Measurements from ENCODE around the gene KCTD13. TPM values are rescaled to one million over a fixed set of nuclear protein-coding genes. Genes with fewer than 3 reads are reported as not detected.
A peak's percentile ranks its signal among the peaks of the same experiment; 100 is the strongest.
"Not testable (repeated sequence)": the region's sequence is repeated elsewhere in the genome, so short reads cannot be mapped to it uniquely, and the experiment has no call there.

Gene KCTD13
- total RNA-seq, 1 experiment from 2014 or later = 29.1 TPM

- in situ Hi-C loops (cut with HindIII; ENCODE audit: low pct_unique_long_range_greater_than_20kb, low sequenced_read_pairs) = no loop called here
These were observed 25.8 kb upstream of the KCTD13 start for GRCh38 chr16:29951625-29952365.

GRCh38 chr16:29950806-29951461 lies 24.9 kb upstream of the KCTD13 start:
- in situ Hi-C loops (cut with HindIII; ENCODE audit: low pct_unique_long_range_greater_than_20kb, low sequenced_read_pairs) = no loop called here
- DNase-seq (ENCODE audit: low read depth) = no peak

More at GRCh38 chr16:29951625-29952365, 25.8 kb upstream of the KCTD13 start:
- DNase-seq (ENCODE audit: low read depth) = no peak

DNA sequence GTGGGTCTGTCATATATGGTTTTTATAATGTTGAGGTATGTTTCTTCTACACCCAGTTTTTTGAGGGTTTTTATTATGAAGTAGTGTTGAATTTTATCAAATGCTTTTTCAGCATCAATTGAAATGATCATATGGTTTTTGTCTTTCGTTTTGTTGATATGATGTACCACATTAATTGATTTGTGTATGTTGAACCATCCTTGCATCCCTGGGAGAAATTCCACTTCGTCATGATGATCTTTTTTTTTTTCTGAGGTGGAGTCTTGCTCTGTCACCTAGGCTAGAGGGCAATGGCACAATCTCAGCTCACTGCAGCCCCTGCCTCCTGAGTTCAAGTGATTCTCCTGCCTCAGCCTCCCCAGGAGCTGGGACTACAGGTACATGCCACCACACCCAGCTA lies 21.9 kb upstream of the KCTD13 start:
- no peak for DNase-seq (ENCODE audit: low read depth)
- in situ Hi-C loops (cut with HindIII; ENCODE audit: low pct_unique_long_range_greater_than_20kb, low sequenced_read_pairs) = no loop called here

- in situ Hi-C loops (cut with HindIII; ENCODE audit: low pct_unique_long_range_greater_than_20kb, low sequenced_read_pairs) = no loop called here
- peak; percentile 100 for DNase-seq (ENCODE audit: low read depth)
These were observed 18.1 kb upstream of the KCTD13 start for GRCh38 chr16:29943846-29944799.

DNA sequence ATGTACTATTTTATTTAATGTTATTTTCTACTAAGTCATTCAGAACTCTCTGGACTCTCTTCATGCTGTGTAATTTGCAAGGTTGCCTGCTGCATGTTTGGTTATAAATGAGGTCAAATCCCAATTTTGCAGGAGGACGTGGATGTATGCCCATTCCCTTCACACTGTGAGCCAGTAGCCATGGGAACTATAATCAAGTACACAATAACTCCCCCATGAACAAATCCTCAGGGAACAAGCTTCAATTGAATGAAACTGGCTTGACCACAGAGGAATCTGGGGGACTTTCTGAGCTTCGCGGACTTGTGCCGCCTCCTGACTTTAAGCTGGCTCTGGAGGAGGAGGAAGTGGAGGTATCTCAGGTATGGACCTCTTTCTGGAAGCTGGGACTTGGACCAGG lies 14.6 kb upstream of the KCTD13 start:
- in situ Hi-C loops (cut with HindIII; ENCODE audit: low pct_unique_long_range_greater_than_20kb, low sequenced_read_pairs) = no loop called here
- DNase-seq (ENCODE audit: low read depth) = no peak

- not testable (repeated sequence) for DNase-seq (ENCODE audit: low read depth)
These were observed 5.7 kb upstream of the KCTD13 start for GRCh38 chr16:29931750-29932149.

GRCh38 chr16:29927070-29927905 lies 1.3 kb upstream of the KCTD13 start:
- no peak for DNase-seq (ENCODE audit: low read depth)
- in situ Hi-C loops (cut with HindIII; ENCODE audit: low pct_unique_long_range_greater_than_20kb, low sequenced_read_pairs) = no loop called here

More at GRCh38 chr16:29931750-29932149, 5.7 kb upstream of the KCTD13 start:
- in situ Hi-C loops (cut with HindIII; ENCODE audit: low pct_unique_long_range_greater_than_20kb, low sequenced_read_pairs) = not testable (repeated sequence)

GRCh38 chr16:29926711-29927052 lies 656 bp upstream of the KCTD13 start:
- in situ Hi-C loops (cut with HindIII; ENCODE audit: low pct_unique_long_range_greater_than_20kb, low sequenced_read_pairs) = no loop called here
- no peak for DNase-seq (ENCODE audit: low read depth)

- in situ Hi-C loops (cut with HindIII; ENCODE audit: low pct_unique_long_range_greater_than_20kb, low sequenced_read_pairs) = no loop called here
- no peak for DNase-seq (ENCODE audit: low read depth)
These were observed 795 bp downstream of the KCTD13 start for GRCh38 chr16:29925105-29925756.

DNA sequence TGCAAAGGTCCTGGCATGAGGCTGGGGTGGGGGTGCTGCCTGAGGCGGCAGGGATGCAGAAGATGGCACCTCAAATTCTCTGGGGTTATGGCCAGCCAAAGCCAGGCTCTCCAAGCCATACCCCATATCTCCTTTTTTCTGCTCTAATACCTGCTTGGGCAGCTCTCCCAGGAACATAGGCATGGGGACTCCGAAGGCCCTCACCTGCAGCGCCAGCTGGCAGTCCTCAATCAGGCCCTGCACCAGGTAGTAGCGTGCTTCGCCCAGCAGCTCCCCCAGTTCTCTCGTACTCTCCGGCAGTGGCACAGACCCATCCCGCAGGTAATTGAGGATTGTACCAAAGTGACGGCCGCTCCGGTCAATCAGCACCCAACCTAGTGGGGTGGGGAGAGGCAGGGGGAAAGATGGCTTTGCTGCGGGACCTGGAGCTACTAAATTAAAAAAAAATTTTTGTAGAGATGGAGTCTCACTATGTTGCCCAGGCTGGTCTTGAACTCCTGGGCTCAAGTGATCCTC lies 3.0 kb downstream of the KCTD13 start:
- DNase-seq (ENCODE audit: low read depth) = no peak
- in situ Hi-C loops (cut with HindIII; ENCODE audit: low pct_unique_long_range_greater_than_20kb, low sequenced_read_pairs) = no loop called here

DNA sequence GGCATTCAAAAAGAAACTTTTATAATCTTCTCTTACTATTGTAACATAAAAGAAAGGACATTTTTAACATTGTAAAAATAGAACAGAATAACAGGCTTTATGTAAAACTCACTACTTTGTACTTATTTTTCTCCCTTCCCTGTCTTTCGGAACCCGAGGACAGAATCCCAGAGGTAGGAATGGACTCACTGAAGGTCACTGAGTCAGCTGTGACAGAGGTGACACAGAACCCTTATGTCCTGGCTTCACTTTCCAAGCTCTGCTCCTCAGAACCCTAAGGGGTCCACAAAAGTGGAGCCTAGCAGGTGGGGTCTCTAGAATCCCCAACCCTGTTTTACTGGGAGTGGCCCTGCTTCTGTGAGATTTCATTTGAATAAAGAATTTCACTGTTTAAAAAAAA lies 3.7 kb downstream of the KCTD13 start:
- no peak for DNase-seq (ENCODE audit: low read depth)
- in situ Hi-C loops (cut with HindIII; ENCODE audit: low pct_unique_long_range_greater_than_20kb, low sequenced_read_pairs) = no loop called here

DNA sequence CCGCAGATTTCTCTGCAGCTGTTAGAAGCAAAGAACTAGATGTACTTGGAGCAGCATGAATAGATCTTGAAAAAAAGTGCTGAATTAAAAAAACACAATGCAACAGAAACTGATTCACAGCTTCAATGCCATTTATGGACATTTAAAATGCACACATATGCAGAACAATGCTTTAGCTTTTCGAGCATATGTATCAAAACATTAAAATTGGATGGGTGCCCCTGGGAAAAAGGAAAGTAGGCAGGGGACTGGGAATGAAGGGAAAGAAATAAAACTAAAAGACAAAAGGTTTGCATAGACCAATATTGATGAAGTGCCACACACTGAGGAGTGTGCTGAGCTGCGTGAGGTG lies 5.0 kb downstream of the KCTD13 start:
- DNase-seq (ENCODE audit: low read depth) = no peak
- in situ Hi-C loops (cut with HindIII; ENCODE audit: low pct_unique_long_range_greater_than_20kb, low sequenced_read_pairs) = no loop called here

GRCh38 chr16:29920288-29921033 lies 5.6 kb downstream of the KCTD13 start:
- DNase-seq (ENCODE audit: low read depth) = no peak
- in situ Hi-C loops (cut with HindIII; ENCODE audit: low pct_unique_long_range_greater_than_20kb, low sequenced_read_pairs) = no loop called here

DNA sequence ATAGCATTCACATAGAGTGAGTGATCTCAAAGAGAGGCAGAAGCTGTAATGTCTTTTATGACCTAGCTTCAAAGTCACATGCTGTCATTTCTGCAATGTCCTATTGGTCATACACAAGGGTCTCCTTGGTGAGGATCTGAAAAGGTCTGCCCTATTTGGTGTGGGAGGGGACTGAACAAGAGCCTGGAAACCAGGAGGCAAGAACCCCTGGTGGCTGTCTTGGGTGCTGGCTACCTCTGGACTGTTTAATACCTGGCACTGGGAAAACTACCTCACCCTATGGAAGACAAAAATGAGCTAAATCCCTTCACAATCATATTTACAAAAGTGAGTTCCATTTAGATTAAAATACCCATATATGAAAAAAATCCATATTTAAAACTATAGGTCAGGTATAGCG lies 9.0 kb downstream of the KCTD13 start:
- no peak for DNase-seq (ENCODE audit: low read depth)
- in situ Hi-C loops (cut with HindIII; ENCODE audit: low pct_unique_long_range_greater_than_20kb, low sequenced_read_pairs) = no loop called here

- in situ Hi-C loops (cut with HindIII; ENCODE audit: low pct_unique_long_range_greater_than_20kb, low sequenced_read_pairs) = no loop called here
- DNase-seq (ENCODE audit: low read depth) = peak; percentile 71
These were observed 10.3 kb downstream of the KCTD13 start for GRCh38 chr16:29915590-29916247.

- DNase-seq (ENCODE audit: low read depth) = no peak
- in situ Hi-C loops (cut with HindIII; ENCODE audit: low pct_unique_long_range_greater_than_20kb, low sequenced_read_pairs) = no loop called here
These were observed 12.5 kb downstream of the KCTD13 start for GRCh38 chr16:29913514-29913913.
